Measurements from ENCODE around the gene PLVAP.

Gene PLVAP

GRCh38 chr19:17320435-17320834 lies 56.7 kb downstream of the PLVAP start:
- no peak for TF ChIP-seq MYC (IDR thresholded peaks at IDR 0.05; ENCODE audit: low read depth, low read length)
- TF ChIP-seq, protein P1, sequence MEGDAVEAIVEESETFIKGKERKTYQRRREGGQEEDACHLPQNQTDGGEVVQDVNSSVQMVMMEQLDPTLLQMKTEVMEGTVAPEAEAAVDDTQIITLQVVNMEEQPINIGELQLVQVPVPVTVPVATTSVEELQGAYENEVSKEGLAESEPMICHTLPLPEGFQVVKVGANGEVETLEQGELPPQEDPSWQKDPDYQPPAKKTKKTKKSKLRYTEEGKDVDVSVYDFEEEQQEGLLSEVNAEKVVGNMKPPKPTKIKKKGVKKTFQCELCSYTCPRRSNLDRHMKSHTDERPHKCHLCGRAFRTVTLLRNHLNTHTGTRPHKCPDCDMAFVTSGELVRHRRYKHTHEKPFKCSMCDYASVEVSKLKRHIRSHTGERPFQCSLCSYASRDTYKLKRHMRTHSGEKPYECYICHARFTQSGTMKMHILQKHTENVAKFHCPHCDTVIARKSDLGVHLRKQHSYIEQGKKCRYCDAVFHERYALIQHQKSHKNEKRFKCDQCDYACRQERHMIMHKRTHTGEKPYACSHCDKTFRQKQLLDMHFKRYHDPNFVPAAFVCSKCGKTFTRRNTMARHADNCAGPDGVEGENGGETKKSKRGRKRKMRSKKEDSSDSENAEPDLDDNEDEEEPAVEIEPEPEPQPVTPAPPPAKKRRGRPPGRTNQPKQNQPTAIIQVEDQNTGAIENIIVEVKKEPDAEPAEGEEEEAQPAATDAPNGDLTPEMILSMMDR (IDR thresholded peaks at IDR 0.05; ENCODE audit: low read depth, low read length) = no peak
- no peak for TF ChIP-seq MAX (IDR thresholded peaks at IDR 0.05; ENCODE audit: low read depth, low read length)
- TF ChIP-seq POLR2A (IDR thresholded peaks at IDR 0.05; ENCODE audit: extremely low read depth, insufficient read length) = no peak
- no peak overlapping the region for H3K4me3 ChIP-seq (ENCODE audit: low read depth, low read length)
- no peak for DNase-seq (ENCODE audit: low read depth)

DNA sequence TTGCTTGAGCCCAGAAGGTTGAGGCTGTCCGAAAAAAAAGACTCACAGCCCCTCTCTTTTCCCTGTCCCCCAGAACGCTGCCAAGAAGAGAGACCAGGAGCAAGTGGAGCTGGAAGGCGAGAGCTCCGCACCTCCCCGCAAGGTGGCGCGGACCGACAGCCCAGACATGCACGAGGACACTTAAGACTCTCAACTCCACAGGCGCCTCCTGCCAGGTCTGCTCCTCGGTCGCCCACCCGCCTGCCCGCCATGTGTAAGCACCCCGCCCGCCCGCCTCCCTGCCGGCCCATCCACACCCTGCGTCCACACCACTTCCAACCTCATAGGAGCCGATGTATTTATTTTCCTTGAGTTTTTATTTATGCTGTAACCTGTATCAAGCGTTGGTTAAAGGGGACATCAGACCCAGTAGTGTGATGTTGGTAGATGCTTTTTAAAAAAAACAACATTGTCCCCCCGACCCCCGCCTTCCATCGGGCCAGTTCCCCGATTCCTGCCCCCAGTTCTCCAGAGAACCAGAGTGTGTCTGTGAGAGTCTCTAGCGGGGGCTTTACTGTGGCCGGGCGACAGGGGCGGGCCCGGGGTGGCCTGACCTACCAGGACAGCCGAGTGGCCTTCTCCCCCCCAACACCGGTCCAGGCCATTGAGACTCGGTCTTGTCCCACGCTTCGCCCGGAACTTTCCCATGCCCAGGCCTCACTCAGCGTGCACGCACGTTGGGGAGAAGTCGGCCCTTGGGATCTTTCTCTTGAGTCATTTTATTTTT lies 57.5 kb downstream of the PLVAP start:
- TF ChIP-seq POLR2A (IDR thresholded peaks at IDR 0.05; ENCODE audit: extremely low read depth, insufficient read length) = no peak
- TF ChIP-seq, protein P1 (IDR thresholded peaks at IDR 0.05; ENCODE audit: low read depth, low read length) = no peak
- H3K4me3 ChIP-seq (ENCODE audit: low read depth, low read length) = no peak overlapping the region
- no peak for DNase-seq (ENCODE audit: low read depth)

- no peak for DNase-seq (ENCODE audit: low read depth)
- no peak overlapping the region for H3K4me3 ChIP-seq (ENCODE audit: low read depth, low read length)
- TF ChIP-seq MAX (IDR thresholded peaks at IDR 0.05; ENCODE audit: low read depth, low read length) = no peak
- TF ChIP-seq POLR2A (IDR thresholded peaks at IDR 0.05; ENCODE audit: extremely low read depth, insufficient read length) = no peak
- TF ChIP-seq MYC (IDR thresholded peaks at IDR 0.05; ENCODE audit: low read depth, low read length) = no peak
- TF ChIP-seq, protein P1 (IDR thresholded peaks at IDR 0.05; ENCODE audit: low read depth, low read length) = no peak
These were observed 58.2 kb downstream of the PLVAP start for GRCh38 chr19:17318966-17319365.

GRCh38 chr19:17314007-17314593 lies 63.0 kb downstream of the PLVAP start:
- TF ChIP-seq POLR2A (IDR thresholded peaks at IDR 0.05; ENCODE audit: extremely low read depth, insufficient read length) (no peak), MYC (IDR thresholded peaks at IDR 0.05; ENCODE audit: low read depth, low read length) (no peak), MAX (IDR thresholded peaks at IDR 0.05; ENCODE audit: low read depth, low read length) (no peak)
- TF ChIP-seq, protein P1 (IDR thresholded peaks at IDR 0.05; ENCODE audit: low read depth, low read length) = no peak
- no peak for DNase-seq (ENCODE audit: low read depth)
- H3K4me3 ChIP-seq (ENCODE audit: low read depth, low read length) = no peak overlapping the region

DNA sequence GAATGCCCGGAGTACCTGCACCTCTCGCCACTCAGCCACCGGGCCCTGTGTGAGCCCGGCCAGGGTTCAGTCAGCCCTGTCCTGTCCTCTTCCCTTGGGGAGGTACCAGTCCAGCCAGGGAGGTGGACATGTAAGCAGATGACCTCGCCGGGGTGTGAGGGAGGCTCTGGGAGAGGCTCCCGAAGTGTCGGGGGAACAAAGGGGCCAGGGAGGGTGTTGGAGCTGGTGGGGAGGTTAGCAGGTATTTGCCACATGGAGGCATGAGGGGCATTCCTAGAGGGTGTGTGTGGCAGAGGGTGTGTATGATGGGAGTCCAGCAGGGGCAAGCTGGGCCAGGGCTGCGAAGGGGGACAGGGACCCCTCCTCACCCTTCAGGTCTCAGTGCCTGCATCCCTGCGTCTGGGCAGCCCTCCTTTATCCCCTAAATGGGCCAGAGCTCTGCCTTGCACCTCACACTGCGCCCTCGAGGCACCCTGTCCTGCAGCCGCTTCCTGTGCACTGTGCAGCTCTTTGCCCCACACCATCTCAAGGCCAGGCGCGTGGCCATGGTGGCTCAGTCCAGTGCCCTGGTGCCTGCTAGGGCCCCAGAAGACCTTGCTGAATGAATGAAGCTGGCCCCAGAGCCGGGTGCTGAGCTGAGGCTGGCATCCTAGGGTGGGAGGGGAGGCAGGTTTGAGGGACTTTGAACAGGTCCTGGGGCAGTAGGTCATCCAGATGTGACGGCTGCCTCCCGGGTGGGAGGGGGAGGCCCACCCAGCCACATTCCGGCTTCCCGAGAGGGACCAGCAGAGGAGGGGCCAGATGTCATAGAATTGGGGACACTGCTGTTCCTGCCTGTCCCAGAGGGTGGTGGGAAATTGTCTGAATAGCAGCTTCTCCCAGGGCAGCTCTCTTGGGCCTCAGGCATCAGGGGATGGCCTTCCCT lies 64.7 kb downstream of the PLVAP start:
- H3K4me3 ChIP-seq (ENCODE audit: low read depth, low read length) = no peak overlapping the region
- TF ChIP-seq MYC (IDR thresholded peaks at IDR 0.05; ENCODE audit: low read depth, low read length) (no peak), MAX (IDR thresholded peaks at IDR 0.05; ENCODE audit: low read depth, low read length) (no peak), POLR2A (IDR thresholded peaks at IDR 0.05; ENCODE audit: extremely low read depth, insufficient read length) (no peak)
- no peak for DNase-seq (ENCODE audit: low read depth)
